GM12878 (cell line): ENCODE results near the gene DGKB. TPM values are rescaled to one million over a fixed set of nuclear protein-coding genes. Genes with fewer than 3 reads are reported as not detected.

Experiments
- ASH2L ChIP-seq: fragments of 300-600, 200-600 bp; sonication (generic); IDR thresholded peaks from 2 replicates; pipeline ENCODE4 v1.6.1; 2017; ENCODE audit warnings: low read depth, mild to moderate bottlenecking, borderline replicate concordance
- BHLHE40 ChIP-seq, 2 experiments: fragments of 450-650 bp in 1 of 2; IDR thresholded peaks; 2 replicates each; pipeline ENCODE4 v1.6.1; 2011 to 2017; ENCODE audit warnings: low read depth in 2 of 2, borderline replicate concordance in 1 of 2, improper control_type of control experiment in 1 of 2, low read length in 1 of 2, mild to moderate bottlenecking in 1 of 2
- DPF2 ChIP-seq: fragments of 450-650 bp; IDR thresholded peaks from 2 replicates; pipeline ENCODE4 v1.6.1; 2017; ENCODE audit warnings: mild to moderate bottlenecking
- GATAD2B ChIP-seq: fragments of 450-650 bp; conservative IDR thresholded peaks from 2 replicates; pipeline ENCODE4 v1.6.1; 2017; ENCODE audit warnings: low read depth, mild to moderate bottlenecking, moderate library complexity
- KDM1A ChIP-seq: fragments of 200-600 bp; sonication (generic); IDR thresholded peaks from 2 replicates; pipeline ENCODE4 v1.6.1; 2016; ENCODE audit warnings: borderline replicate concordance
- MEF2B ChIP-seq: fragments of 450-650 bp; IDR thresholded peaks from 2 replicates; pipeline ENCODE4 v1.6.1; 2018; ENCODE audit warnings: mild to moderate bottlenecking, moderate library complexity; ENCODE audit not compliant: partially characterized antibody, poor library complexity, severe bottlenecking
- MYB ChIP-seq: fragments of 150-350 bp; IDR thresholded peaks from 2 replicates; pipeline ENCODE4 v1.6.1; 2014; ENCODE audit warnings: mild to moderate bottlenecking, low read depth, low read length, borderline replicate concordance
- SIX5 ChIP-seq: IDR thresholded peaks from 2 replicates; pipeline ENCODE4 v1.6.1; 2011; ENCODE audit warnings: mild to moderate bottlenecking, low read depth, low read length, moderate library complexity; ENCODE audit not compliant: severe bottlenecking
- STAT3 ChIP-seq: IDR thresholded peaks from 2 replicates; pipeline ENCODE4 v1.6.1; 2011; ENCODE audit warnings: low read depth, low read length, improper control_type of control experiment
- TCF12 ChIP-seq: IDR thresholded peaks from 2 replicates; pipeline ENCODE4 v1.6.1; 2011; ENCODE audit warnings: low read depth, mild to moderate bottlenecking, low read length
- ZNF217 ChIP-seq: fragments of 450-650 bp; IDR thresholded peaks from 2 replicates; pipeline ENCODE4 v1.6.1; 2017; ENCODE audit warnings: antibody characterized with exemption, mild to moderate bottlenecking
- ZNF384 ChIP-seq: IDR thresholded peaks from 2 replicates; pipeline ENCODE4 v1.6.1; 2012; ENCODE audit warnings: low read depth, mild to moderate bottlenecking, low read length, improper control_type of control experiment, borderline replicate concordance
- polyA plus RNA-seq, 11 experiments: library from polyadenylated mRNA; depleted of rRNA in 4 of 11; unstranded in 6 of 11; stranded (reverse) in 5 of 11; fragments of >200 nt; fragmentation: Nextera tagmentation in 4 of 11; fragmentation: Illumina TruSeq in 1 of 11; extraction: Ambion mirVana in 4 of 11; extraction: Trizol in 1 of 11; gene quantifications; 1 replicate in 1 of 11; 2 replicates in 10 of 11; pipeline versions ENCODE4 v1.2.1 to v1.2.3, GENCODE V29; 2011 to 2016; ENCODE audit warnings: inconsistent platforms in 2 of 11, missing spikeins in 2 of 11, low read depth in 1 of 11
- total RNA-seq, 4 experiments: library from RNA; depleted of rRNA in 3 of 4; stranded (reverse); fragments of >200 nt in 3 of 4; fragmentation: Illumina TruSeq in 1 of 4; extraction: Trizol in 1 of 4; gene quantifications; 2 replicates each; pipeline versions ENCODE4 v1.2.1 to v1.2.3, GENCODE V29; 2013 to 2021
- TF ChIP-seq, protein P1 (sequence below): IDR thresholded peaks from 2 replicates; pipeline ENCODE4 v1.6.1; 2012; ENCODE audit warnings: low read length, inconsistent platforms
- TF ChIP-seq, protein P2 (sequence below): IDR thresholded peaks from 2 replicates; pipeline ENCODE4 v1.6.1; 2012; ENCODE audit warnings: low read depth, low read length, improper control_type of control experiment
- TF ChIP-seq, protein P3 (sequence below): IDR thresholded peaks from 2 replicates; pipeline ENCODE4 v1.6.1; 2011; ENCODE audit warnings: low read depth, low read length, improper control_type of control experiment, borderline replicate concordance

The DGKB gene
- total and polyA plus RNA-seq, 10 of the 15 experiments (the other 5 are each of a cell fraction or from before 2014, with no cell fraction given) = 0.02 to 0.10 (median 0.04) TPM; not detected in 6

DNA sequence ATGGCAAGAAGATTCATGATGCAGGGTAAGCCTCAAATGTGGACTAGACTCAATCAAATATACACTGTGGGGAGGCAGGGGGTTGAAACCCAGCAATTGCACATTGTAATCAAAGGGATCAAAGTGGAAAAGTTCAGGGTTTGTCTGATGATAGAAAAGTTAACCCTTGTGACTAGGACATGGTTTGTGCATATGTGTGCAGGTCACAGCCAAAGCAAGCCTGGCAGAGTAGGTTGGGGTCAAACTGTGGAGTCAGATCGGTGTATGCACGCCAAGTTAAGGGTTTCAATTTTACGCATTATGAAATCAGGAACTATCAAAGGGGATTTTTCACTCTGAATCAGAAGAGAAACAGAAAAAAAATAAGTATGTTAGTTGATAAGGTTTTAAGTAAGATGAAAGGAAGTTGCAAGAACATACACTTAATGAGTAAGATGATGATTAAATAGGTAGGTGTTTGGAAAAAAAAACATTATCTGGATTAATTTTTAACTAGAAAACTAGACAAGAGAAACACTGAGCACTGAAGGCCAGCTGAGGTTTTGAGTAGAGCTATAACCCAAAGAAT, 188.3 kb downstream of the DGKB start (continued):
- TF ChIP-seq, protein P1, sequence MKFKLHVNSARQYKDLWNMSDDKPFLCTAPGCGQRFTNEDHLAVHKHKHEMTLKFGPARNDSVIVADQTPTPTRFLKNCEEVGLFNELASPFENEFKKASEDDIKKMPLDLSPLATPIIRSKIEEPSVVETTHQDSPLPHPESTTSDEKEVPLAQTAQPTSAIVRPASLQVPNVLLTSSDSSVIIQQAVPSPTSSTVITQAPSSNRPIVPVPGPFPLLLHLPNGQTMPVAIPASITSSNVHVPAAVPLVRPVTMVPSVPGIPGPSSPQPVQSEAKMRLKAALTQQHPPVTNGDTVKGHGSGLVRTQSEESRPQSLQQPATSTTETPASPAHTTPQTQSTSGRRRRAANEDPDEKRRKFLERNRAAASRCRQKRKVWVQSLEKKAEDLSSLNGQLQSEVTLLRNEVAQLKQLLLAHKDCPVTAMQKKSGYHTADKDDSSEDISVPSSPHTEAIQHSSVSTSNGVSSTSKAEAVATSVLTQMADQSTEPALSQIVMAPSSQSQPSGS = peak; percentile 32; the same call in 1 of the 2 replicates
- TF ChIP-seq SIX5 = no peak
- no peak for TF ChIP-seq TCF12
- no peak for TF ChIP-seq MYB
- TF ChIP-seq GATAD2B = peak; percentile 73; the same call in 1 of the 2 replicates
- peak; percentile 75; the same call in 1 of the 2 replicates for TF ChIP-seq ZNF384
- peak; percentile 54 to 72; a peak in 3 of 4 replicates for TF ChIP-seq BHLHE40 (IDR thresholded peaks at IDR 0.05; ENCODE audit: borderline replicate concordance in 1 of 2, low read depth in 2 of 2, low read length in 1 of 2)
- TF ChIP-seq KDM1A = no peak
- TF ChIP-seq, protein P2, sequence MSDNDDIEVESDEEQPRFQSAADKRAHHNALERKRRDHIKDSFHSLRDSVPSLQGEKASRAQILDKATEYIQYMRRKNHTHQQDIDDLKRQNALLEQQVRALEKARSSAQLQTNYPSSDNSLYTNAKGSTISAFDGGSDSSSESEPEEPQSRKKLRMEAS = no peak
- peak; percentile 36 for TF ChIP-seq MEF2B
- peak; percentile 84; the same call in 1 of the 2 replicates for TF ChIP-seq ZNF217
- peak; percentile 86 for TF ChIP-seq DPF2
- TF ChIP-seq, protein P3, sequence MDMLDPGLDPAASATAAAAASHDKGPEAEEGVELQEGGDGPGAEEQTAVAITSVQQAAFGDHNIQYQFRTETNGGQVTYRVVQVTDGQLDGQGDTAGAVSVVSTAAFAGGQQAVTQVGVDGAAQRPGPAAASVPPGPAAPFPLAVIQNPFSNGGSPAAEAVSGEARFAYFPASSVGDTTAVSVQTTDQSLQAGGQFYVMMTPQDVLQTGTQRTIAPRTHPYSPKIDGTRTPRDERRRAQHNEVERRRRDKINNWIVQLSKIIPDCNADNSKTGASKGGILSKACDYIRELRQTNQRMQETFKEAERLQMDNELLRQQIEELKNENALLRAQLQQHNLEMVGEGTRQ = no peak
- no peak for TF ChIP-seq ASH2L
- peak; percentile 55; the same call in 1 of the 2 replicates for TF ChIP-seq STAT3
